ENCODE measurements around the gene PAK4.

- TF ChIP-seq, protein P1, sequence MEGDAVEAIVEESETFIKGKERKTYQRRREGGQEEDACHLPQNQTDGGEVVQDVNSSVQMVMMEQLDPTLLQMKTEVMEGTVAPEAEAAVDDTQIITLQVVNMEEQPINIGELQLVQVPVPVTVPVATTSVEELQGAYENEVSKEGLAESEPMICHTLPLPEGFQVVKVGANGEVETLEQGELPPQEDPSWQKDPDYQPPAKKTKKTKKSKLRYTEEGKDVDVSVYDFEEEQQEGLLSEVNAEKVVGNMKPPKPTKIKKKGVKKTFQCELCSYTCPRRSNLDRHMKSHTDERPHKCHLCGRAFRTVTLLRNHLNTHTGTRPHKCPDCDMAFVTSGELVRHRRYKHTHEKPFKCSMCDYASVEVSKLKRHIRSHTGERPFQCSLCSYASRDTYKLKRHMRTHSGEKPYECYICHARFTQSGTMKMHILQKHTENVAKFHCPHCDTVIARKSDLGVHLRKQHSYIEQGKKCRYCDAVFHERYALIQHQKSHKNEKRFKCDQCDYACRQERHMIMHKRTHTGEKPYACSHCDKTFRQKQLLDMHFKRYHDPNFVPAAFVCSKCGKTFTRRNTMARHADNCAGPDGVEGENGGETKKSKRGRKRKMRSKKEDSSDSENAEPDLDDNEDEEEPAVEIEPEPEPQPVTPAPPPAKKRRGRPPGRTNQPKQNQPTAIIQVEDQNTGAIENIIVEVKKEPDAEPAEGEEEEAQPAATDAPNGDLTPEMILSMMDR (IDR thresholded peaks at IDR 0.05; ENCODE audit: poor library complexity), result no peak
- no peak for TF ChIP-seq EZH2 (IDR thresholded peaks at IDR 0.05; ENCODE audit: borderline replicate concordance)
- no peak for TF ChIP-seq EZH2phosphoT487 (IDR thresholded peaks at IDR 0.05; ENCODE audit: low read depth, severe bottlenecking, unreplicated experiment)
Measured at GRCh38 chr19:39148939-39149529, 23.4 kb downstream of the PAK4 start.
